Measurements from ENCODE around the gene PRCD.
"Not testable (repeated sequence)": the region's sequence is repeated elsewhere in the genome, so short reads cannot be mapped to it uniquely, and the experiment has no call there.

Gene PRCD

DNA sequence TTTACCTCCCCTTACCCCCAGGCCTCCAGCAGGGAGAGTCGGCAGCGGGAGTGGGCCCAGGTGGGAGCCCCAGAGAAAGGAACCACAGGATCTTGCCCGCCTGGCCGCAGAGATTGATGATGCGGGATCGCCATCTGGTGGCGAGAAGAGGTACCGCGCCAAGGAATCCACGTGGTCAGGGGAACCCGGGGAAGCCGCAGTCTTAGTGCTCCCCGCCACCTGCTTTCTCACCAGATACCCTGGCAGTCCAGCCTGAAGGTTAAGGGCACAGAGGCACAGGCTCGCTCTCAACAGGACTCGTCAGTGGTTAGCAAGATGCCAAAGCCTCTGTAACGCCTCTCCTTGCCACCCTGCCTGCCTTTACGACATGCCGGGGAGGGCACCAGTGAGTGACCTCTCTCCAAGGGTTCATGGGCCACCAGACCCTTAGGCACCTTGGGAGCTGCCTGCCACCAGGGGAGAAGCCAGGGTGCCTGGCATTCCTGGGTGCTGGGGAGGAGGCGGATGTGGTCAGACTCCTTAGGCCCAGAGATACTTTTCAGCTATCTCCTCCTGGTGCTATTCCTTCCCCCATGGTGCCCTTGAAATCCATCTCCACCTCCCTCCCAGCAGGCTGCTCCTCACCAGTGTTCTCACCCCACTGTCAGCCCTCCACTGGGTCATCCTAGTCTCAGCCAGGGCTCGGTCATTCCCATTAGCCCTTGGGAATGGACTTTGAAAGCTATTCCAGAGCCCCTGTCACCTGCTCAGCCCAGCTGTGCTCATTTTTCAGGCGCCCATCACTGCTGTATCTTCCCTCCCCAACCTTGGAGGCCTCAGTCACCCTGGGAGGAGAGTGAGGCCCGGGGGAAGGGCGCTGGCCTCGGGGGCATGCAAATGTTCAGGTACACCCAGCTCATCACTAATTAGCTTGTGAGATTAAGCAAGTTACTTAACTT, 33.2 kb upstream of the PRCD start:
- DNase-seq = peak; percentile 72 to 79

DNA sequence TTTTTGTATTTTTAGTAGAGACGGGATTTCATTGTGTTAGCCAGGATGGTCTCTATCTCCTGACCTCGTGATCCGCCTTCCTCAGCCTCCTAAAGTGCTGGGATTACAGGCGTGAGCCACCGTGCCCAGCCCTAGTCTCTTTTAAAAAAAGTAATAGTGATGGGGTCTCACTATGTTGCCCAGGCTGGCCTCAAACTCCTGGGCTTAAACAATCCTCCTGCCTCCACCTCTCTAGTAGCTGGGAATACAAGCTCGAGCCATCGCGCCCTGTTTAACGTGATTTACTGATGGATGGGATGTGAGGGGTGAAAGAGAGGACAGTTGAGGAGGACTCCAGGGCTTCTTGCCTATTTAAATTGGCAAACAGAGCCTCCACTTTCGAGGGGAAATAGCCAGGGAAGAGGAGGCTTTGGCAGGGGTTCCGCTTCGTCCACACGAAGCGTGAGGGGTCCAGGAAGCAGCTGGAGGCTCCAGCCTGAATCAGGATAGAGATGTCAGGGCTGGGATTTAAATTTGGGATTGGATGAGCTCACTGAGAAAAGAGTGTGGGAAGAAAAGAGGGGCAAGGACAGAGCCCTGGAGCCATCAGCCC, 31.3 kb upstream of the PRCD start:
- not testable (repeated sequence) for DNase-seq

GRCh38 chr17:76510831-76511244, 29.0 kb upstream of the PRCD start:
- no peak for DNase-seq

DNA sequence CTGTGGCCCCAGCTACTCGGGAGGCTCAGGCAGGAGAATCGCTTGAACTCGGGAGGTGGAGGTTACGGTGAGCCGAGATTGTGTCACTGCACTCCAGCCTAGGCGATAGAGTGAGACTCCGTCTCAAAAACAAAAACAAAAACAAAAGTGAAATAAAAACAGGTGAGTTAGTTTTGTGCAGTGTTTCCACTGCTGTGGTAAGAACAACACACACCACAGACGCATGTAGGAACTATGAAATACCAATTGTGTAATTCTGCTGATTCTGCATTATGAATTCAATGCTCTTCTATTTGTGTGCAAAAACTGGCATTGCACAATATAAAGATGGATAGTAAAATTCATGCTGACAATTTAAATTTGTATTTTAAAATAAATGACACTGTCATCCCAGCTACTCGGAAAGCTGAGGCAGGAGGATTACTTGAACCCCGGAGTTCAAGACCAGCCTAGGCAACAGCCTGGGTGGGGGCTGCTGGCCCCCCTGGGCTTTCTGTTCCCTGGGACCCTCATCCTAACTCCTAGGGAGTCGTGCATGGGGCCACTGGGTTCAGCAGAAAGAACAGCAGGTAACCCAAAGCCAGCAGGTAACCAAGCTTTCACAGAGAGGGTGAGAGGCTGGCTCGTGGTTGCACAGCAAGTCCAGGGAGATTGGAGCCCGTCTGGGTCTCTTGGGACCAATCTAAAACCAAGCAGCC, 28.0 kb upstream of the PRCD start:
- DNase-seq = peak; percentile 54 to 63

- no peak for DNase-seq
These were observed 27.2 kb upstream of the PRCD start for GRCh38 chr17:76512366-76513305.

DNA sequence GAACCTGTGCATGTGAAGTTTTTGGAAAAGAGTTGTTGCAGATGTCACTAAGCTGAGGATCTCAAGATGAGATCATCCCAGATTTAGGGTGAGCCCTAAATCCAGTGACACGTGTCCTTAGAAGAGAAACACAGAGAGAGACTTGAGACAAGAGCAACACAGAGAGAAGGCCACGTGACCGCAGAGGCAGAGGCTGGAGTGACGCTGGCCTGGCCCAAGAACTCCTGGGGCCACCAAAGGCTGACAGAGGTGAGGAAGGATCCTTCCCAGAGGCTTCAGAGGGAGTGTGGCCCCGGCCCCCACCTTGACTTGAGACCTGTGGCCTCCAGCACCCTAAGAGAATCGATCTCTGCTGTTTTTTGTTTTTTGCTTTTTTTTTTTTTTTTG, 26.5 kb upstream of the PRCD start:
- no peak for DNase-seq

DNA sequence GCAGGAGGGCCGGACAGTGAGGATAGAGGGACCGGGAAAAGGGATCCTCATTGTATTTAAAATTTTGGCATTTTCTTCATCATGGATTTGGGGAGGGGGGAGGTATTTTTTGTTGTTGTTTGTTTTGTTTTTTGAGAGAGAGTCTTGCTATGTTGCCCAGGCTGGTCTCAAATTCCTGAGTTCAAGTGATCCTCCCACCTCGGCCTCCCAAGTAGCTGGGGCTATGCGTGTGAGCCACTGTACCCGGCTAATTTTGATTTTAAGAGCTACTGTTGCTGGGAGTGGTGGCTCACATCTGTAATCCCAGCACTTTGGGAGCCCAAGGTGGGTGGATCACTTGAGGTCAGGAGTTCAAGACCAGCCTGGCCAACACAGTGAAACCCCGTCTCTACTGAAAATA, 25.5 kb upstream of the PRCD start:
- DNase-seq = not testable (repeated sequence)

DNA sequence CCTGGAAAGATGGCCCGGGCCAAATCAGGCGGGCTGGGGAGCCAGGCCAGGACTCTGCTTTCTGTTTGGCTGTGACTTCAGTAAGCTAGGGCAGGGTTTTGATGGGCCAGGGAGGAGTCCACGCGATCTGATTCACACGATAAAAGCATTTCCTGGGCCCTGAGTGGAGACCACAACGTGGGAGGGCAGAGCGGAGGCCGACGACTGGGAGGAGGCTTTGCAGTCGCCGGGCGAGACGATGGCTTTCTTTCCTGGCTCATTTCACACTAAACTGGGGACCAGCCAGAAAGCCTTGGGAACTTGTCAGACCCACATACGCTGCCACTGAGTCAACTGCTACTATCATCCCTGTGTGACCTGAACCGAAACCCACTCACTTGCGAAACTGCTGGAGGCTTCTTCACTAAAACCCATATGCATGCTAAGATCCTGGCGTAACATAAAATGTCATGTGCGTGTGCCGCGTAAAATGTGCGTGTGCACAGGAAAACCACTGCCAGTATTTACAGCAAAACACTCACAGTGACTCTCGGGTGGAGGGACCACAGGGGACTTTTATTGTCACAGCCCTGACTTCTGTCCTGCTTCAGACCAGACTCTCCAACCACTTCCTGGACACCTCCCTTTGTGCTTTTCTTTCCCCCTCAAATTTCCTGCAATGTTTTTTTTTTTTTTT, 24.4 kb upstream of the PRCD start:
- DNase-seq = peak; percentile 58 to 62

DNA sequence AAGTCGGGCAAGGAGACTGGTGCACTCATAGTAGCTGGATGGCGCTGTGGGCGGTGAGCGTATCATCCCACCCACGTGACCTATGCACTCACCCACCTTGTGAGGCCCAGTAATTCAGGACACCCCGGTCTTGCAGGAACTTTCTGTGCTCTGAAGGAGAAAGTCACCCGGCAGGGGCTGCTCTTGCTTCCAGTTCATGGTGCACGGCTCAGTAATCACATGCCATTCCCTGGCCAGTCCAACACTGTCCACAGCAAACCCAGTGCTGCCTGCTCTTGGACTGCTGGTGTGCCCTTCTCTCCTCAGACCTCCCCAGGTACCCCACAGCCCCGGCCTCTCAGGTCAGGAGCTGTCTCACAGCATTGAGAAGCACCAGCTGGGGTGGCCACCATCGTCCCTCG, 22.2 kb upstream of the PRCD start:
- DNase-seq = no peak

DNA sequence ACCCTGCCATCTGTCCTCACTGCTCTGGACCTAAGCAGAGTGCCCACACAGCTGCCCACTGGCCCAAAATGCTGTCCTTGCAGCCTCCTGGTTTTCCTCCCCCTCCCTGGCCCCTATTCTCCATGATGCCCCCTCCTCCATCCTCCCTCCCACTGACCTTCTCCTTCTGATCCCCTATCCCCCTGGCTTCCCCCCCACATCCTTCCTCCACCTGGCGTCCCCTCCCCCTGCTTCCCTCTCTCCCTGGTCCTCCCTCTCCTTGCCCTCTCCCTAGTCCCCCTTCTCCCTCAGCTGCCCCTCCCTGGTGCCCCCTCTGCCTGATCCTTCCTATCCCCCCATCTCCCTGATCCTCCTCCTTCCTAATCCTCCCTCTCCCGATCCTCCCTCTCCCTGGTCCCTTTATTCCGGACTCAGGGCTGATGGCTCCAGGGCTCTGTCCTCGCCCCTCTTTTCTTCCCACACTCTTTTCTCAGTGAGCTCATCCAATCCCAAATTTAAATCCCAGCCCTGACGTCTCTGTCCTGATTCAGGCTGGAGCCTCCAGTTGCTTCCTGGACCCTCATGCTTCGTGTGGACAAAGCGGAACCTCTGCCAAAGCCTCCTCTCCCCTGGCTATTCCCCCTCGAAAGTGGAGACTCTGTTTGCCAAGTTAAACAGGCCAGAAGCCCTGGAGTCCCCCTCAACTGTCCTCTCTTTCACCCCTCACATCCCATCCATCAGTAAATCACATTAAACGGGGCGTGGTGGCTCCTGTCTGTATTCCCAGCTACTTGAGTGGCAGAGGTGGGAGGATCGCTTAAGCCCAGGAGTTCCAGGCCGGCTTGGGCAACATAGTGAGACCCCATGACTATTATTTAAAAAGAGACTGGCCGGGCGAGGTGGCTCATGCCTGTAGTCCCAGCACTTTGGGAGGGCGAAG, 20.5 kb upstream of the PRCD start:
- no peak for DNase-seq

DNA sequence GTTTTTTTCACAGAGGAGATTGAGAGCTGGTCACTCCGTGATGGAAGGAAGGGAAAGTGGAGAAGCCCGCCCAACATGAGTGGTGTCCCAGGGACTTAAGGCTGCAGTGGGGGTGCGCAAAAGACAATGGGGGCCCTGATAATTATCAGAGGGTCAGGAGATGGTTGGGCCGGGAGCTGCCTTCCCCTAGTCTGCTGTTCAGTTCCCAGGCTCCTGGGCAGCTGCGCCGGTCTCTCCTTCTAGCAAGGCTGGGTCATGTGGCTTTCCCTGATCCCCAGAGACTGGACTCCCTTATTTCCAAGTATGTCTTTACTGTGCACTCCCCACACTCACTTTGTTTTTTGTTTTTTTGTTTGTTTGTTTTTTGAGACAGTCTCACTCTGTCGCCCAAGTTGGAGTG, 18.6 kb upstream of the PRCD start:
- DNase-seq = no peak

GRCh38 chr17:76521683-76522082, 18.2 kb upstream of the PRCD start:
- DNase-seq = not testable (repeated sequence)

- DNase-seq = peak; percentile 59 to 66
These were observed 16.5 kb upstream of the PRCD start for GRCh38 chr17:76523084-76524037.

- DNase-seq = no peak
These were observed 15.0 kb upstream of the PRCD start for GRCh38 chr17:76524598-76525512.

DNA sequence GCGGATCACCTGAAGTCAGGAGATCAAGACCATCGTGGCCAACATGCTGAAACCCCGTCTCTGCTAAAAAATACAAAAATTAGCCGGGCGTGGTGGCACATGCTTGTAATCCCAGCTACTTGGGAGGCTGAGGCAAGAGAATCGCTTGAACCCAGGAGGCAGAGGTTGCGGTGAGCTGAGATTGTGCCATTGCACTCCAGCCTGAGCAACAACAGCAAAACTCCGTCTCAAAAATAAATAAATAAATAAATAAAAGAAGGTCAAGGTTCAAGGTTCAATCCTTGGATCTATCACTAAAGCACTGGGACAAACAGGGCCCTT, 14.4 kb upstream of the PRCD start:
- not testable (repeated sequence) for DNase-seq

GRCh38 chr17:76527016-76527415, 12.8 kb upstream of the PRCD start:
- not testable (repeated sequence) for DNase-seq

DNA sequence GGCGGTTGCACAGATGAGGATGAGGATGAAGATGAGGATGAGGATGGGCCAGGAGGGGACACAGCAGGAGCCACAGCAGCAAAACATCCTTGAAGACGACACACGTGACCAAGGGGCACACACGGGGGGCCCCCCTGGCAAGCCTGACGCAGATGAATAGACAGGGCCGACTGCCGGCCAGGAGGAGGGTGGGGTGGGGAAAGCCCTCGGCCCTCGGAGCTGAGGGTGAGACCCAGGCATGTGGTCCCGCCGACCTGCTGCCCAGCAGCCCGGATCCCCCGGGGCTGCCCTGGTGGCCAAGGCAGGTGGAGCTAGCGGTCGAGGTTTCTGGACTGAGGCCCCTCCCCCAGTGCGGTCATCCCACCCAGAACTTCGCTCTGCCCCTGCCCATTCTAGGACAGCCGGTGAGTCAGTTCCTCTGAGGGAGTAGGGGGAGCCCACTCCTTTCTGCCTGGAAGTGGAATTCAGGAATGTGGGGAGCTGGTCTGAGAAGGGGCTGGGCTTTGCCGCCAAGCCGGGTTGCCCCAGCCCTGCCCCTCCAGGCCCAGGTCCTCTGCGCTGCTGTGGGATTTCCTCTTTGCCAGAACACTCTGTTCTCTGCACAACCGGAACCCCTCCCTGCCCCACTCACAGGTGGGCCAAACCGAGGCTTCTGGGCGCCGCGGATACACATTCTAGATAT, 12.3 kb upstream of the PRCD start:
- DNase-seq = no peak

GRCh38 chr17:76528156-76528527, 11.7 kb upstream of the PRCD start:
- no peak for DNase-seq
